Measurements from ENCODE around the gene RALGAPB.

RALGAPB gene

GRCh38 chr20:38479596-38479995 is 7.0 kb downstream of the RALGAPB start:
- TF ChIP-seq ZBTB7A (IDR thresholded peaks at IDR 0.05; ENCODE audit: low read depth) (no peak), TCF12 (IDR thresholded peaks at IDR 0.05; ENCODE audit: low read depth) (no peak), NFIC (IDR thresholded peaks at IDR 0.05) (no peak), CEBPB (IDR thresholded peaks at IDR 0.05) (no peak), TEAD4 (IDR thresholded peaks at IDR 0.05) (no peak), EGR1 (IDR thresholded peaks at IDR 0.05) (no peak), CREB1 (IDR thresholded peaks at IDR 0.05; ENCODE audit: low read depth) (no peak), EP300 (IDR thresholded peaks at IDR 0.05; ENCODE audit: borderline replicate concordance) (no peak), FOXM1 (IDR thresholded peaks at IDR 0.05; ENCODE audit: borderline replicate concordance, low read depth) (no peak), REST (IDR thresholded peaks at IDR 0.05; ENCODE audit: low read depth) (no peak), RAD21 (IDR thresholded peaks at IDR 0.05; ENCODE audit: low read depth) (no peak), MAX (IDR thresholded peaks at IDR 0.05) (no peak), TAF1 (IDR thresholded peaks at IDR 0.05; ENCODE audit: low read depth) (no peak), YY1 (IDR thresholded peaks at IDR 0.05; ENCODE audit: low read depth) (no peak), USF1 (IDR thresholded peaks at IDR 0.05) (no peak)

GRCh38 chr20:38485041-38485440 is 12.4 kb downstream of the RALGAPB start:
- no peak for TF ChIP-seq TAF1 (IDR thresholded peaks at IDR 0.05; ENCODE audit: low read depth)
- no peak for TF ChIP-seq NFIC (IDR thresholded peaks at IDR 0.05)
- no peak for TF ChIP-seq TCF12 (IDR thresholded peaks at IDR 0.05; ENCODE audit: low read depth)
- TF ChIP-seq ZBTB7A (IDR thresholded peaks at IDR 0.05; ENCODE audit: low read depth), result no peak

GRCh38 chr20:38489181-38489580 is 16.5 kb downstream of the RALGAPB start:
- TF ChIP-seq YY1 (IDR thresholded peaks at IDR 0.05; ENCODE audit: low read depth), result no peak
- no peak for TF ChIP-seq USF1 (IDR thresholded peaks at IDR 0.05)
- TF ChIP-seq CREB1 (IDR thresholded peaks at IDR 0.05; ENCODE audit: low read depth), result no peak
- TF ChIP-seq EP300 (IDR thresholded peaks at IDR 0.05; ENCODE audit: borderline replicate concordance), result no peak
- TF ChIP-seq TCF12 (IDR thresholded peaks at IDR 0.05; ENCODE audit: low read depth), result no peak
- TF ChIP-seq TAF1 (IDR thresholded peaks at IDR 0.05; ENCODE audit: low read depth), result no peak
- TF ChIP-seq TEAD4 (IDR thresholded peaks at IDR 0.05), result no peak
- no peak for TF ChIP-seq ZBTB7A (IDR thresholded peaks at IDR 0.05; ENCODE audit: low read depth)
- TF ChIP-seq MAX (IDR thresholded peaks at IDR 0.05), result no peak
- no peak for TF ChIP-seq CEBPB (IDR thresholded peaks at IDR 0.05)
- no peak for TF ChIP-seq RAD21 (IDR thresholded peaks at IDR 0.05; ENCODE audit: low read depth)
- TF ChIP-seq REST (IDR thresholded peaks at IDR 0.05; ENCODE audit: low read depth), result no peak
- no peak for TF ChIP-seq EGR1 (IDR thresholded peaks at IDR 0.05)
- no peak for TF ChIP-seq NFIC (IDR thresholded peaks at IDR 0.05)
- TF ChIP-seq FOXM1 (IDR thresholded peaks at IDR 0.05; ENCODE audit: borderline replicate concordance, low read depth), result no peak

GRCh38 chr20:38497246-38497935 is 24.7 kb downstream of the RALGAPB start:
- TF ChIP-seq NFIC (IDR thresholded peaks at IDR 0.05) (no peak), RAD21 (IDR thresholded peaks at IDR 0.05; ENCODE audit: low read depth) (no peak)

GRCh38 chr20:38498909-38499308 is 26.3 kb downstream of the RALGAPB start:
- no peak for TF ChIP-seq FOXM1 (IDR thresholded peaks at IDR 0.05; ENCODE audit: borderline replicate concordance, low read depth)
- TF ChIP-seq EP300 (IDR thresholded peaks at IDR 0.05; ENCODE audit: borderline replicate concordance), result no peak
- no peak for TF ChIP-seq CREB1 (IDR thresholded peaks at IDR 0.05; ENCODE audit: low read depth)
- no peak for TF ChIP-seq NFIC (IDR thresholded peaks at IDR 0.05)
- TF ChIP-seq MAX (IDR thresholded peaks at IDR 0.05), result no peak
- TF ChIP-seq REST (IDR thresholded peaks at IDR 0.05; ENCODE audit: low read depth), result no peak
- TF ChIP-seq ZBTB7A (IDR thresholded peaks at IDR 0.05; ENCODE audit: low read depth), result no peak
- TF ChIP-seq TCF12 (IDR thresholded peaks at IDR 0.05; ENCODE audit: low read depth), result no peak
- no peak for TF ChIP-seq EGR1 (IDR thresholded peaks at IDR 0.05)
- TF ChIP-seq TEAD4 (IDR thresholded peaks at IDR 0.05), result no peak
- no peak for TF ChIP-seq USF1 (IDR thresholded peaks at IDR 0.05)
- no peak for TF ChIP-seq YY1 (IDR thresholded peaks at IDR 0.05; ENCODE audit: low read depth)
- no peak for TF ChIP-seq CEBPB (IDR thresholded peaks at IDR 0.05)
- no peak for TF ChIP-seq RAD21 (IDR thresholded peaks at IDR 0.05; ENCODE audit: low read depth)
- TF ChIP-seq TAF1 (IDR thresholded peaks at IDR 0.05; ENCODE audit: low read depth), result no peak

All from Ishikawa (cell line).